Testis (tissue), 3 donors: ENCODE measurements around the gene DOCK9. TPM values are rescaled to one million over a fixed set of nuclear protein-coding genes. Genes with fewer than 3 reads are reported as not detected.
"Not testable (repeated sequence)": the region's sequence is repeated elsewhere in the genome, so short reads cannot be mapped to it uniquely, and the experiment has no call there.

Experiments
- DNase-seq: peaks from one replicate; pipeline ENCODE4 v3.0.0-alpha.2; 2019
- H3K27ac ChIP-seq, 2 donors: fragments of 200-600 bp; sonication (generic); one replicate each; pipeline ENCODE4 v1.5.1; 2019
- H3K27me3 ChIP-seq: fragments of 200-600 bp; sonication (generic); one replicate; pipeline ENCODE4 v1.5.1; 2019
- H3K36me3 ChIP-seq: fragments of 200-600 bp; sonication (generic); one replicate; pipeline ENCODE4 v1.5.1; 2017; ENCODE audit warnings: low read depth; ENCODE audit errors: missing control alignments
- H3K4me1 ChIP-seq: fragments of 200-600 bp; sonication (generic); one replicate; pipeline ENCODE4 v1.5.1; 2019
- H3K4me3 ChIP-seq, 2 donors: fragments of 200-600 bp; sonication (generic); one replicate each; pipeline ENCODE4 v1.5.1; 2017 to 2019
- H3K9me3 ChIP-seq: fragments of 200-600 bp; sonication (generic); one replicate; pipeline ENCODE4 v1.5.1; 2017
- POLR2A ChIP-seq: fragments of 450-650 bp; IDR thresholded peaks from one replicate; pipeline ENCODE4 v1.6.1; 2017; ENCODE audit warnings: antibody characterized with exemption, mild to moderate bottlenecking, moderate library complexity
- WGBS, 2 donors: methylation state at CpG; one replicate each; pipeline ENCODE4 v1.1.5; 2018; 5-methylcytosine and 5-hydroxymethylcytosine counted together
- intact Hi-C: fragments of 100-400 bp; cut with DNase I; formaldehyde crosslinking; loops from one replicate; pipeline ENCODE4 v1.15.1; 2023; ENCODE audit warnings: low total_unique reads
- polyA plus RNA-seq: library from polyadenylated mRNA; stranded (reverse); fragments of 350-450 nt; fragmentation: Illumina TruSeq; extraction: RNeasy Lipid Tissue Mini Kit (QIAGEN cat#74804); gene quantifications from one replicate; pipeline ENCODE4 v1.2.3, GENCODE V29; 2014; ENCODE audit warnings: low read depth, low replicate concordance; ENCODE audit not compliant: insufficient read depth
- total RNA-seq, 2 donors: library from RNA; depleted of rRNA; stranded (reverse); fragments of >200 nt; gene quantifications; one replicate each; pipeline ENCODE4 v1.2.3, GENCODE V29; 2016
- TF ChIP-seq, protein P1 (sequence below), 3 experiments: fragments of 450-650 bp in 2 of 3; fragments of 200-600 bp in 1 of 3; sonication (generic) in 1 of 3; IDR thresholded peaks; one replicate each; pipeline ENCODE4 v1.5.1; 2016 to 2019; ENCODE audit warnings: antibody characterized with exemption in 3 of 3, mild to moderate bottlenecking in 2 of 3, moderate library complexity in 1 of 3

The DOCK9 gene
- total and polyA plus RNA-seq, 3 donors from 2014 or later = 48.0 to 74.9 (median 63.4) TPM

- no peaks in the 10 kb centered on the region for H3K4me1 ChIP-seq
- WGBS, 2 donors = 93 to 100% methylated on average over 1 of the region's 1 CpG
- no peak overlapping the region for H3K4me3 ChIP-seq
- intact Hi-C loops = no loop called here
- TF ChIP-seq, protein P1, sequence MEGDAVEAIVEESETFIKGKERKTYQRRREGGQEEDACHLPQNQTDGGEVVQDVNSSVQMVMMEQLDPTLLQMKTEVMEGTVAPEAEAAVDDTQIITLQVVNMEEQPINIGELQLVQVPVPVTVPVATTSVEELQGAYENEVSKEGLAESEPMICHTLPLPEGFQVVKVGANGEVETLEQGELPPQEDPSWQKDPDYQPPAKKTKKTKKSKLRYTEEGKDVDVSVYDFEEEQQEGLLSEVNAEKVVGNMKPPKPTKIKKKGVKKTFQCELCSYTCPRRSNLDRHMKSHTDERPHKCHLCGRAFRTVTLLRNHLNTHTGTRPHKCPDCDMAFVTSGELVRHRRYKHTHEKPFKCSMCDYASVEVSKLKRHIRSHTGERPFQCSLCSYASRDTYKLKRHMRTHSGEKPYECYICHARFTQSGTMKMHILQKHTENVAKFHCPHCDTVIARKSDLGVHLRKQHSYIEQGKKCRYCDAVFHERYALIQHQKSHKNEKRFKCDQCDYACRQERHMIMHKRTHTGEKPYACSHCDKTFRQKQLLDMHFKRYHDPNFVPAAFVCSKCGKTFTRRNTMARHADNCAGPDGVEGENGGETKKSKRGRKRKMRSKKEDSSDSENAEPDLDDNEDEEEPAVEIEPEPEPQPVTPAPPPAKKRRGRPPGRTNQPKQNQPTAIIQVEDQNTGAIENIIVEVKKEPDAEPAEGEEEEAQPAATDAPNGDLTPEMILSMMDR (IDR thresholded peaks at IDR 0.05) = no peak
- no peak for TF ChIP-seq POLR2A
- H3K27ac ChIP-seq = no peak overlapping the region
- no peak for DNase-seq
- no peaks in the 10 kb centered on the region for H3K36me3 ChIP-seq
- H3K9me3 ChIP-seq = no peaks in the 10 kb centered on the region
- H3K27me3 ChIP-seq = no peaks in the 10 kb centered on the region
These were observed 80.2 kb downstream of the DOCK9 start for GRCh38 chr13:98897706-98898105.

DNA sequence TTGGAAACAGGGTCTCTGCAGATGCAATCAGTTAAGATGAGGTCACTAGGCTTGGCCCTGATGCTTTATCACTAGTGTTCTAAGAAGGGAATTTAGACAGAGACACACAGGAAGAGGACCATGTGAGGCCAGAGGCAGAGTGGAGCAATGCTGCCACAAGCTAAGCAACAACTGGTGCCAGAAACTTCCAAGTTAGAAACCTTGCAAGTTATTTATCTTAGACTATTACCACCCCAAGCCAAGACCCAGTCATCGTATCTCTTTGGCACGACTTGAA lies 81.1 kb downstream of the DOCK9 start:
- TF ChIP-seq, protein P1 (IDR thresholded peaks at IDR 0.05) = no peak
- TF ChIP-seq POLR2A = no peak
- no peaks in the 10 kb centered on the region for H3K27me3 ChIP-seq
- no peak overlapping the region for H3K4me3 ChIP-seq
- H3K9me3 ChIP-seq = no peaks in the 10 kb centered on the region
- intact Hi-C loops = no loop called here
- 81 to 86% methylated on average over 2 of the region's 2 CpGs for WGBS, 2 donors
- no peak for DNase-seq
- no peaks in the 10 kb centered on the region for H3K36me3 ChIP-seq
- no peak overlapping the region for H3K27ac ChIP-seq
- H3K4me1 ChIP-seq = no peaks in the 10 kb centered on the region

DNA sequence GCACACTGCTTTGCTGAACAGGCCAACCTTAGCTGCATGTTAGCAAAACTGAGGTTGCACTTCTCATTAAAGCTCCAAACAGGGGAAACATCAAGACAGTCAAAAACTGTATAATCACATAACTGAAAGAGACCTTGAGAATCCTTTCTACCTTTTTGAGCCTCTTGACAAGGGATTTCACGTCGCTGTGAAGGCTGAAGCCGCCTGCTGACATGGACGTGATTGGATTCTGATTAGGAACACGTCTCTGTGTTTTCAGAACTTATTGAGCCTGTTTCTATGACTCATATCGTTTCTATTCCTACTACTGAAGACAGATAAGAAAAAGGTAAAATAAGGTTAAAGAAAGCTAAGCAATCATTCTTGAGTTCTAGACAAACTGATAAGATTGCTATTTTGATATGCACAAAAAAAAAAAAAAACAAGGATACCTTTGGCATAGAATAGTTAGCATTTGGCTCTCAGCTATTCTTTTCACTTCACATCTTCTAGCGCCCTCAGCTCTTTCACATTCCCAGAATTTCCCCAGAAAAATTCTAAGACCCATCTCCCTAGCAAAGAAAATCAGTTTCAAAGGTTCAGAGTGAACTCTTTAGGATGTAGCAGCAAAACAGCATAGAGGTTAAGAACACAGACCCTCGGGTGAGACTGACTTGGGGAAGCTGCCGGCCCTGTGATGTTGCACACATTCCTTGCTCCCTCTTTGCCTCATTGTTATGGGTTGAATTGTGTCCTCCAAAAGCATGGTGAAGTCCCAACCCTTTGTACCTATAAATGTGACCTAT lies 81.6 kb downstream of the DOCK9 start:
- intact Hi-C loops = no loop called here
- H3K27ac ChIP-seq = no peak overlapping the region
- WGBS, 2 donors = 87 to 88% methylated on average over 9 of the region's 9 CpGs
- H3K27me3 ChIP-seq = no peaks in the 10 kb centered on the region
- DNase-seq = no peak
- no peak for TF ChIP-seq POLR2A
- TF ChIP-seq, protein P1 (IDR thresholded peaks at IDR 0.05) = no peak
- no peak overlapping the region for H3K4me3 ChIP-seq
- no peaks in the 10 kb centered on the region for H3K36me3 ChIP-seq
- no peaks in the 10 kb centered on the region for H3K9me3 ChIP-seq
- H3K4me1 ChIP-seq = no peaks in the 10 kb centered on the region

GRCh38 chr13:98894814-98895213 lies 83.0 kb downstream of the DOCK9 start:
- WGBS, 2 donors = 91 to 96% methylated on average over 8 of the region's 8 CpGs
- H3K27ac ChIP-seq, H3K4me3 ChIP-seq, intact Hi-C loops, H3K9me3 ChIP-seq, H3K4me1 ChIP-seq, H3K27me3 ChIP-seq, DNase-seq, H3K36me3 ChIP-seq: not testable (repeated sequence)

DNA sequence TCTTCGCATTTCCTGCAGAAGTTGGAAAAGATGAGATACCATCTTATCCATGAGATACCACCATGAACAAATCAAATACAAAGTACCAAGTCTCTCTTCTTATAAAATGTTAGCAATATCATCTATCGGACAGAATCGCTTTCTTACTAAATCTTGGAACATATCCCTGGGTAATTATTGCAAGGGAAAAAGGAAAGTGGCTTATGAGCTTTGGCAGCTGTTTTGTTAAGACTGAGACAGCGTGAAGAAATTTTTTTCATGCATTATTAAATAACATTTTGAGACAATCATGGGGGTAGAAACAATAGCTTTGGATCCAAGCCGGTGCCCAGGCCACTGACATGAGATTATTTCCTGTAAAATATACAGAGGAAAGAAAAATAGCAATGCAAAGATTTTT lies 84.5 kb downstream of the DOCK9 start:
- WGBS, 2 donors = 86% methylated on average over 5 of the region's 5 CpGs
- Histone ChIP-seq H3K27ac (no peak overlapping the region), H3K9me3 (no peaks in the 10 kb centered on the region), H3K36me3 (no peaks in the 10 kb centered on the region), H3K27me3 (no peaks in the 10 kb centered on the region), H3K4me1 (no peaks in the 10 kb centered on the region), H3K4me3 (no peak overlapping the region)
- no peak for TF ChIP-seq POLR2A
- TF ChIP-seq, protein P1 (IDR thresholded peaks at IDR 0.05) = no peak
- intact Hi-C loops = no loop called here
- no peak for DNase-seq
